Measurements from ENCODE around the gene DYNC1LI2. TPM values are rescaled to one million over a fixed set of nuclear protein-coding genes. Genes with fewer than 3 reads are reported as not detected.
"Not testable (repeated sequence)": the region's sequence is repeated elsewhere in the genome, so short reads cannot be mapped to it uniquely, and the experiment has no call there.

DYNC1LI2 gene
- total and polyA plus RNA-seq, 3 experiments from 2014 or later, result 35.0 to 53.8 (median 50.5) TPM

- DNase-seq, result no peak
- Histone ChIP-seq H3K36me3 (ENCODE audit: insufficient read depth, low read length) (no peaks in the 10 kb centered on the region), H3K27me3 (ENCODE audit: insufficient read depth, low read length, poor library complexity, severe bottlenecking) (no peaks in the 10 kb centered on the region), H3K4me1 (ENCODE audit: insufficient read depth, low read length) (peaks cover 13% of the 10 kb centered on the region), H3K9me3 (ENCODE audit: low read length) (no peaks in the 10 kb centered on the region), H3K4me3 (ENCODE audit: low read length) (no peak overlapping the region), H3K27ac (ENCODE audit: low read depth, low read length) (no peak overlapping the region)
- ChIA-PET CTCF (no interaction called here), POLR2A (no interaction called here)
- Mint-ChIP-seq H3K27me3 (peaks cover 5 to 12% of the 10 kb centered on the region in 2 donors), H3K9me3 (no peaks in the 10 kb centered on the region), H3K36me3 (no peaks in the 10 kb centered on the region), H3K27ac (no peak overlapping the region), H3K4me1 (peaks cover 3 to 17% (median 14%) of the 10 kb centered on the region in 3 donors), H3K4me3 (peak overlapping the region in 1 of 7 donors; percentile 9)
Observed at GRCh38 chr16:66693149-66693548, 58.3 kb downstream of the DYNC1LI2 start.

- Histone ChIP-seq H3K4me3 (ENCODE audit: low read length) (no peak overlapping the region), H3K9me3 (ENCODE audit: low read length) (no peaks in the 10 kb centered on the region), H3K36me3 (ENCODE audit: insufficient read depth, low read length) (no peaks in the 10 kb centered on the region), H3K27ac (ENCODE audit: low read depth, low read length) (no peak overlapping the region), H3K27me3 (ENCODE audit: insufficient read depth, low read length, poor library complexity, severe bottlenecking) (no peaks in the 10 kb centered on the region), H3K4me1 (ENCODE audit: insufficient read depth, low read length) (peaks cover 12% of the 10 kb centered on the region)
- no peaks in the 10 kb centered on the region for H3K36me3 Mint-ChIP-seq
- H3K4me3 Mint-ChIP-seq, result no peak overlapping the region
- peaks cover 3 to 12% (median 10%) of the 10 kb centered on the region in 3 donors for H3K4me1 Mint-ChIP-seq
- CTCF ChIA-PET, result no interaction called here
- peaks cover 5 to 12% of the 10 kb centered on the region in 2 donors for H3K27me3 Mint-ChIP-seq
- H3K9me3 Mint-ChIP-seq, result no peaks in the 10 kb centered on the region
- POLR2A ChIA-PET, result no interaction called here
- no peak overlapping the region for H3K27ac Mint-ChIP-seq
- no peak for DNase-seq
Observed at GRCh38 chr16:66692341-66692740, 59.1 kb downstream of the DYNC1LI2 start.

GRCh38 chr16:66691234-66691633 lies 60.2 kb downstream of the DYNC1LI2 start:
- H3K36me3 Mint-ChIP-seq, result no peaks in the 10 kb centered on the region
- H3K4me1 Mint-ChIP-seq, result peaks cover 3 to 10% (median 8%) of the 10 kb centered on the region in 3 donors
- peaks cover 5 to 12% of the 10 kb centered on the region in 2 donors for H3K27me3 Mint-ChIP-seq
- H3K4me3 ChIP-seq (ENCODE audit: low read length), result no peak overlapping the region
- CTCF ChIA-PET, result no interaction called here
- H3K4me1 ChIP-seq (ENCODE audit: insufficient read depth, low read length), result peaks cover 10% of the 10 kb centered on the region
- no peaks in the 10 kb centered on the region for H3K36me3 ChIP-seq (ENCODE audit: insufficient read depth, low read length)
- H3K9me3 ChIP-seq (ENCODE audit: low read length), result no peaks in the 10 kb centered on the region
- POLR2A ChIA-PET, result no interaction called here
- H3K27me3 ChIP-seq (ENCODE audit: insufficient read depth, low read length, poor library complexity, severe bottlenecking), result no peaks in the 10 kb centered on the region
- H3K27ac Mint-ChIP-seq, result no peak overlapping the region
- DNase-seq, result no peak
- H3K27ac ChIP-seq (ENCODE audit: low read depth, low read length), result no peak overlapping the region
- H3K9me3 Mint-ChIP-seq, result no peaks in the 10 kb centered on the region
- H3K4me3 Mint-ChIP-seq, result peak overlapping the region in 1 of 7 donors; percentile 49

- peak overlapping the region in 1 of 8 donors; percentile 14 for H3K27ac Mint-ChIP-seq
- CTCF ChIA-PET, result interaction anchor here (0.6 kb wide), 1 partner anchor 39 kb away, joined by 3 read pairs; no protein-coding TSS in a partner anchor
- POLR2A ChIA-PET, result no interaction called here
Observed at GRCh38 chr16:66690106-66690847, 61.1 kb downstream of the DYNC1LI2 start.

GRCh38 chr16:66689282-66689681 lies 62.1 kb downstream of the DYNC1LI2 start:
- peaks cover 5 to 10% of the 10 kb centered on the region in 2 donors for H3K27me3 Mint-ChIP-seq
- POLR2A ChIA-PET, result no interaction called here
- H3K36me3 ChIP-seq (ENCODE audit: insufficient read depth, low read length), result no peaks in the 10 kb centered on the region
- no peak overlapping the region for H3K27ac Mint-ChIP-seq
- H3K9me3 Mint-ChIP-seq, result no peaks in the 10 kb centered on the region
- H3K27me3 ChIP-seq (ENCODE audit: insufficient read depth, low read length, poor library complexity, severe bottlenecking), result no peaks in the 10 kb centered on the region
- H3K9me3 ChIP-seq (ENCODE audit: low read length), result no peaks in the 10 kb centered on the region
- no peak overlapping the region for H3K4me3 ChIP-seq (ENCODE audit: low read length)
- H3K36me3 Mint-ChIP-seq, result no peaks in the 10 kb centered on the region
- no peaks in the 10 kb centered on the region for H3K4me1 ChIP-seq (ENCODE audit: insufficient read depth, low read length)
- no peak overlapping the region for H3K27ac ChIP-seq (ENCODE audit: low read depth, low read length)
- no peak overlapping the region for H3K4me3 Mint-ChIP-seq
- no peak for DNase-seq
- CTCF ChIA-PET, result no interaction called here
- no peaks in the 10 kb centered on the region for H3K4me1 Mint-ChIP-seq

More at GRCh38 chr16:66690106-66690847, 61.1 kb downstream of the DYNC1LI2 start:
- Mint-ChIP-seq H3K4me3 (no peak overlapping the region), H3K9me3 (no peaks in the 10 kb centered on the region), H3K4me1 (peaks cover 2 to 4% (median 4%) of the 10 kb centered on the region in 3 donors), H3K27me3 (peaks cover 5 to 12% of the 10 kb centered on the region in 2 donors), H3K36me3 (no peaks in the 10 kb centered on the region)
- no peak overlapping the region for H3K4me3 ChIP-seq (ENCODE audit: low read length)
- peaks cover 2% of the 10 kb centered on the region for H3K4me1 ChIP-seq (ENCODE audit: insufficient read depth, low read length)
- no peak for DNase-seq
- no peak overlapping the region for H3K27ac ChIP-seq (ENCODE audit: low read depth, low read length)
- no peaks in the 10 kb centered on the region for H3K36me3 ChIP-seq (ENCODE audit: insufficient read depth, low read length)
- no peaks in the 10 kb centered on the region for H3K9me3 ChIP-seq (ENCODE audit: low read length)
- H3K27me3 ChIP-seq (ENCODE audit: insufficient read depth, low read length, poor library complexity, severe bottlenecking), result no peaks in the 10 kb centered on the region

GRCh38 chr16:66687906-66688625 lies 63.3 kb downstream of the DYNC1LI2 start:
- POLR2A ChIA-PET, result interaction anchor here (0.6 kb wide), 1 partner anchor 80 kb away, joined by 10 read pairs; no protein-coding TSS in a partner anchor
- H3K4me3 ChIP-seq (ENCODE audit: low read length), result no peak overlapping the region
- Mint-ChIP-seq H3K36me3 (no peaks in the 10 kb centered on the region), H3K4me1 (no peaks in the 10 kb centered on the region), H3K27ac (no peak overlapping the region), H3K27me3 (peaks cover 1 to 10% of the 10 kb centered on the region in 2 donors), H3K4me3 (no peak overlapping the region), H3K9me3 (no peaks in the 10 kb centered on the region)
- no peaks in the 10 kb centered on the region for H3K4me1 ChIP-seq (ENCODE audit: insufficient read depth, low read length)
- CTCF ChIA-PET, result no interaction called here
- DNase-seq, result no peak
- H3K27me3 ChIP-seq (ENCODE audit: insufficient read depth, low read length, poor library complexity, severe bottlenecking), result no peaks in the 10 kb centered on the region
- H3K9me3 ChIP-seq (ENCODE audit: low read length), result no peaks in the 10 kb centered on the region
- no peak overlapping the region for H3K27ac ChIP-seq (ENCODE audit: low read depth, low read length)
- no peaks in the 10 kb centered on the region for H3K36me3 ChIP-seq (ENCODE audit: insufficient read depth, low read length)

GRCh38 chr16:66685501-66686115 lies 65.8 kb downstream of the DYNC1LI2 start:
- H3K4me1 ChIP-seq (ENCODE audit: insufficient read depth, low read length); DNase-seq; H3K36me3 Mint-ChIP-seq; H3K27ac ChIP-seq (ENCODE audit: low read depth, low read length); H3K36me3 ChIP-seq (ENCODE audit: insufficient read depth, low read length); H3K4me3 Mint-ChIP-seq; H3K9me3 ChIP-seq (ENCODE audit: low read length); H3K27me3 Mint-ChIP-seq; POLR2A ChIA-PET; H3K27ac Mint-ChIP-seq; H3K4me1 Mint-ChIP-seq; H3K4me3 ChIP-seq (ENCODE audit: low read length); H3K9me3 Mint-ChIP-seq; H3K27me3 ChIP-seq (ENCODE audit: insufficient read depth, low read length, poor library complexity, severe bottlenecking): not testable (repeated sequence)
- CTCF ChIA-PET, result interaction anchor here (0.7 kb wide), 1 partner anchor 1508 kb away, joined by 3 read pairs; no protein-coding TSS in a partner anchor

- H3K4me1 Mint-ChIP-seq, result no peaks in the 10 kb centered on the region
- no peaks in the 10 kb centered on the region for H3K9me3 ChIP-seq (ENCODE audit: low read length)
- no peaks in the 10 kb centered on the region for H3K27me3 ChIP-seq (ENCODE audit: insufficient read depth, low read length, poor library complexity, severe bottlenecking)
- H3K4me3 ChIP-seq (ENCODE audit: low read length), result no peak overlapping the region
- H3K36me3 ChIP-seq (ENCODE audit: insufficient read depth, low read length), result no peaks in the 10 kb centered on the region
- H3K4me3 Mint-ChIP-seq, result no peak overlapping the region
- no peak overlapping the region for H3K27ac ChIP-seq (ENCODE audit: low read depth, low read length)
- ChIA-PET CTCF (no interaction called here), POLR2A (no interaction called here)
- H3K9me3 Mint-ChIP-seq, result no peaks in the 10 kb centered on the region
- no peaks in the 10 kb centered on the region for H3K27me3 Mint-ChIP-seq
- H3K36me3 Mint-ChIP-seq, result no peaks in the 10 kb centered on the region
- no peak overlapping the region for H3K27ac Mint-ChIP-seq
- H3K4me1 ChIP-seq (ENCODE audit: insufficient read depth, low read length), result no peaks in the 10 kb centered on the region
- DNase-seq, result no peak
Observed at GRCh38 chr16:66682271-66682670, 69.1 kb downstream of the DYNC1LI2 start.

Measured in CD8-positive, alpha-beta memory T cell (primary cell).